NOMO-1 treated with DMSO at 0.1 percent for 48 hours (cell line): ENCODE results near the gene CFTR.

ENCODE experiments used
- DNase-seq: peaks from one replicate; lab custom pipeline; 2025; ENCODE audit not compliant: unreplicated experiment; lab: John Stamatoyannopoulos, UW

CFTR gene

DNA sequence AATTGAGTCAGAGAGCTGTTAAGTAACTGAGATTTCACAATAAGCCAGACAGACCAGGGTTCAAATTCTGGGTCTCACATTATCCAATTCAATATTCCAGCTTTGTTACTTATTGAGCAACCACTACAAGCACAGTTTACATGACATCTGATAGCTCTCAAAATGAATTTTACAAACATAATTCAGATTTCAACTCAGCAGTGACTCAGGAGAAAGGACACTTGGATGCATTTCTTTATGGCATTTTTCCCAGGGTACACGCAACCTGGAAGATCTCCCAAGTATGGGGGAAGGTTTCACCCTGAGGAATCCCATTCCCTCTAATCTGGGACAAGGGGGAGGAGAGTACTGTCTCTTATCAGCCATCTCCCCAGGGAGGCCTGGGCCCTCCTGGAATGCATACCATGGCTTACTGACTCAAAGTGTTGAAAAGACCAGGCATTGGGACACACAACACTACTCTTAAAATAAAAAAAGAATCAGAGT is 102.4 kb downstream of the CFTR start:
- DNase-seq, result no peak

GRCh38 chr7:117587931-117588330 is 108.1 kb downstream of the CFTR start:
- DNase-seq, result no peak

- DNase-seq, result no peak
These were observed 108.5 kb downstream of the CFTR start for GRCh38 chr7:117588352-117588794.

DNA sequence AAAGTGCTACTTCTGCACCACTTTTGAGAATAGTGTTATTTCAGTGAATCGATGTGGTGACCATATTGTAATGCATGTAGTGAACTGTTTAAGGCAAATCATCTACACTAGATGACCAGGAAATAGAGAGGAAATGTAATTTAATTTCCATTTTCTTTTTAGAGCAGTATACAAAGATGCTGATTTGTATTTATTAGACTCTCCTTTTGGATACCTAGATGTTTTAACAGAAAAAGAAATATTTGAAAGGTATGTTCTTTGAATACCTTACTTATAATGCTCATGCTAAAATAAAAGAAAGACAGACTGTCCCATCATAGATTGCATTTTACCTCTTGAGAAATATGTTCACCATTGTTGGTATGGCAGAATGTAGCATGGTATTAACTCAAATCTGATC is 110.4 kb downstream of the CFTR start:
- no peak for DNase-seq

DNA sequence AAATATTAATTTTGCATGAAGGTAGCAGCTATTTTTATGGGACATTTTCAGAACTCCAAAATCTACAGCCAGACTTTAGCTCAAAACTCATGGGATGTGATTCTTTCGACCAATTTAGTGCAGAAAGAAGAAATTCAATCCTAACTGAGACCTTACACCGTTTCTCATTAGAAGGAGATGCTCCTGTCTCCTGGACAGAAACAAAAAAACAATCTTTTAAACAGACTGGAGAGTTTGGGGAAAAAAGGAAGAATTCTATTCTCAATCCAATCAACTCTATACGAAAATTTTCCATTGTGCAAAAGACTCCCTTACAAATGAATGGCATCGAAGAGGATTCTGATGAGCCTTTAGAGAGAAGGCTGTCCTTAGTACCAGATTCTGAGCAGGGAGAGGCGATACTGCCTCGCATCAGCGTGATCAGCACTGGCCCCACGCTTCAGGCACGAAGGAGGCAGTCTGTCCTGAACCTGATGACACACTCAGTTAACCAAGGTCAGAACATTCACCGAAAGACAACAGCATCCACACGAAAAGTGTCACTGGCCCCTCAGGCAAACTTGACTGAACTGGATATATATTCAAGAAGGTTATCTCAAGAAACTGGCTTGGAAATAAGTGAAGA is 112.3 kb downstream of the CFTR start:
- DNase-seq, result no peak

DNA sequence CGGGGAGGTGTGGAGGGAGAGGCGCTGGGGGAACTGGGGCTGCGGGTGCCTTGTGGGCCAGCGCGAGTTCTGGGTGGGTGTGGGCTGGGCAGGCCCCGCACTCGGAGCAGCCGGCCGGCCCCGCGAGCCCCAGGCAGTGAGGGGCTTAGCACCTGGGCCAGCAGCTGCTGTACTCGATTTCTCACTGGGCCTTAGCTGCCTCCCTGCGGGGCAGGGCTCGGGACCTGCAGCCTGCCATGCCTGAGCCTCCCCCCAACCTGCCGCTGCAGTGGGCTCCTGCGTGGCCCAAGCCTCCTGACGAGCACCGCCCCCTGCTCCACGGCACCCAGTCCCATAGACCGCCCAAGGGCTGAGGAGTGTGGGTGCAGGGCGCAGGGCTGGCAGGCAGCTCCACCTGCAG is 116.3 kb downstream of the CFTR start:
- no peak for DNase-seq

DNA sequence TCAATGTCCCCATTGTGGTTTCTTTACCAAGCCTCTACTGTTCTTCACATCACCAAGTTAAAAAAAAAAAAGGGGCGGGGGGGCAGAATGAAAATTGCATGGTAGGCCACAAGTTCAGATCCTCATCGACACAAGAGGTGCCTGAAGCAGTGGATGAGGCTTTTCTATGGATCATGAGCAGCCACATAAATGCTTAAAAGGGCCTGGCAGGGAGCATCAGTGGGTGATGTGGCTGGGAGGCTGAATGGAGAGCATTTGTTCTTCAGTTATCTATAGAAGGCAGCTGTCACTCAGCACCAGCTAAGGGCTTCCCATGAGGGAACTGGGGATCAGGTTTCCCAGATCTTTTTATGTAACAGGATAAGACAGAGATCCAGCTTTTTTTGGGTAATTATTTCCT is 117.9 kb downstream of the CFTR start:
- no peak for DNase-seq

DNA sequence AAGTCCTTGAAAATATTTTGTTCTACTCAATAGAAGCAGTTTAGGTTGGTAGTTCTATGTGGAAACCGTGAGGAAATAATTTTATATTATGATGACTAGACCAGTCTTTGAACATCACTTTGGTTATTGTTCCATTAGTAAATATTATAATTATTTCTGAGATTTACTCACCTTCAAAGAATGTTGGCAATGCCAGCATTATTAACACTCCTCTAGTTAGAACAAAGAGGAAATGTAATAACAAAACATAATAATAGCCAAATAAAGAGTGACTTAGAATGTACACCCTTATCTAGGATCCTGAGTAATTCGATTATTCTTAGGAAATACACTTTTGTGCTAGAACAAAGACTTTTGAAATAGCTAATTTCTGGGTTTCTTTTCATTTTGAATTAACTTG is 121.1 kb downstream of the CFTR start:
- DNase-seq, result no peak

GRCh38 chr7:117603627-117604026 is 123.8 kb downstream of the CFTR start:
- DNase-seq, result no peak

- DNase-seq, result no peak
These were observed 125.9 kb downstream of the CFTR start for GRCh38 chr7:117605712-117606111.

DNA sequence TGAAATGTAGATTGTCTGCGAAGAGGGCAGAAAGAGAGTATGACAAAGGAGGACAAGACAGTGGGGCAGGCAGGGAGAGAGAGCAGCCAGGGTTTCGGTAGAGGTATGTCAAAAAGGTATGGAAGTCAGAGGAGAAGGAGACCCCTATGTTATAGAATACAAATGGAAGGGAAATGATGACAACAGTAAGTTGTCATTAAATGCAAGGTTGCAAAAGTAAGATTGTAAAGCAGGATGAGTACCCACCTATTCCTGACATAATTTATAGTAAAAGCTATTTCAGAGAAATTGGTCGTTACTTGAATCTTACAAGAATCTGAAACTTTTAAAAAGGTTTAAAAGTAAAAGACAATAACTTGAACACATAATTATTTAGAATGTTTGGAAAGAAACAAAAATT is 126.3 kb downstream of the CFTR start:
- no peak for DNase-seq

GRCh38 chr7:117610396-117610795 is 130.6 kb downstream of the CFTR start:
- DNase-seq, result no peak

DNA sequence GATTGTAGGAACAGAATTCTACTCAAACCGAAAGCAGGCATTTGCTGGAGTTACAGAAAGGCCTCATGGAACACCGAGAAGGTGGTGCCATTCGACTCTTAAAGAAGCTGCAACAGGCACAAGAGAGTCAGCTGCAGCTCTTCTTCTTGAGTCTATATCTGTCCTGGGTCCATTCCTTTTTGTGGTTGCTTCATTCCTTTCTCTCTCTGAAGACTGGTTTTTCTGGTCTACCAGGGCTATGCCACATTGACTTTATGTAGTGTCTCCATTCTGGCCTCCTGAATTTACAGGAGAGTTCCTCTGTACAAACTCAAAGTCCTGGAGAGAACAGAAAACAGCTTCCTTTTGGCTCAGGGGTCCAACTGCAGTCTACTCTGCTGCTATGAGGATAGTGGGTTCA is 132.8 kb downstream of the CFTR start:
- DNase-seq, result no peak

- no peak for DNase-seq
These were observed 136.9 kb downstream of the CFTR start for GRCh38 chr7:117616694-117617093.

DNA sequence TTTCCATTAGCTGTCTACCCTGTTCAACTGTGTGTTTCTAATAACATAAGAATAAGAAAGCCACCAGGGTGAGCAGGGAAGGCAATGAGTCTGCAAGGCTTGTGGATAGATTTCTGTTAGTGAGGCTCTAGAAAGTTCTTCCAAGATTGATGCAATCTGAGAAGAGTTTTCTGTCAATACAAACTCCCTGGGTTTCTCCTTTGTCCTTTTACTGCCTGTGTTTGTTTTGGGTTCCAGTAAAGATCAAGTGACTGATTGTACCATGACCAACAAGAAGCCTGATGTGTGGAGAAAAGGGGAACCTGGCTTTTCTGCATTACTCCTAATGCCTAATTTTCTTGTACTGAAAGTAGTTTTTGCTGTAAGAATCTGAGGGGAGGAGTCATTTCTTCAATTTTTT is 139.9 kb downstream of the CFTR start:
- DNase-seq, result no peak

DNA sequence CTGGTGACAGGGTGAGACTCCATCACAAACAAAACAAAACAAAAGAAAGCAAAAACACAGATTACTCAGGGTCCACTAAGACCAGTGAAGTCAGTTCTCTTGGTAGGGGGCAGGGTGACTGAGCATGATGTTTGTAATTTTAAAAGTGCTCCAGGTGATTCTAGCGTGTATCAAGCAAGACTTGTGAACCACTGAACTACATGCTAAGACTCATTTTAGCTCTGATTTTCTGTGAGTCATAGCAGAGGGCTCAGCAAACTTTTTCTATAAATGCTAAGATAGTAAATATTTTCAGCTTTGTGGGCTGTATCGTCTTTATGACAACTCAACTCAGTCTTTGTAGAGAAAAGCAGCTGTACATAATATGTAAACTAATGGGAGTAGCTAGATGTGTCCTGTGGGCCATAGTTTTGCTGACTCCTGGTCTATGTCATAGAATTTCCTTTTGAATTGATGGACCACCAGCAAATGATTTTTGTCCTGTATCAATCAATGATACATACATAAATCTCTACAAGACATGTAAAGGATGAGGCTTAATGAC is 141.3 kb downstream of the CFTR start:
- DNase-seq, result no peak

DNA sequence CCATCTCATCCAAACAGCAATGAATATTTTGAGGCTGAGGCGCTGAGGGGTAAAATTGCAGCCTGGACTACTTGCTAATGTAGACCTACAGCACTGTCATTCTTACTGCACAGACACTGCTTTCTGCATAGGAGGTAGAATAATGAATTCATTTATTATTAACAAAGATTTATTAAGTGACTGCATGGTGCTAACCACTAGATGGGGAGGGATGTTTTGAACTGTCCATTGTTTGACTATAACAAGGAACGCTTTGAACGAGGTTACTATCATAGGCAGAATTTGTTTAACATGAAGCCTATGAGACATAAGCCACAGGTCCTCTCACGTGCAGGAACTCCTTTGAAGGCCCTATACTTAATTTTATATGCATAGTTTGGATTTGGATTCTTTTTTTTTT is 143.8 kb downstream of the CFTR start:
- no peak for DNase-seq

DNA sequence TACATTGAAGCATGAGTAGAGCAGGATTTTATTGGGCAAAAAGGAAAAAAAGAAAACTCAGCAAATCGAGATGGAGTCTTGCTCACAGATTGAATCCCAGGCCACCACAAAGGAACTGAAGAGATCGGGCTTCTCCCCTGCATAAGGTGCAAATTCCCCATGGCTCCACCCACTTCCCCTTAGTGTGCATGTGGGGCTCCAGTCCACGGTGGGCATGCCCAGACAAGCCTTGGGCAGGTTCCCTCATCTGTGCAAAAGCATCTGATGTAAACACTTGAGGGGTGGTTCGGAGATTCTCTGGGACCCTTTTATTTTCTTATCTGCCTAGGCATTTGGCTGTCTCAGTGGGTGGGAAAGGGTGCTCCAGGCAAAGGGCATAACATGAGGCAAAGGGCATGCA is 150.7 kb downstream of the CFTR start:
- no peak for DNase-seq

DNA sequence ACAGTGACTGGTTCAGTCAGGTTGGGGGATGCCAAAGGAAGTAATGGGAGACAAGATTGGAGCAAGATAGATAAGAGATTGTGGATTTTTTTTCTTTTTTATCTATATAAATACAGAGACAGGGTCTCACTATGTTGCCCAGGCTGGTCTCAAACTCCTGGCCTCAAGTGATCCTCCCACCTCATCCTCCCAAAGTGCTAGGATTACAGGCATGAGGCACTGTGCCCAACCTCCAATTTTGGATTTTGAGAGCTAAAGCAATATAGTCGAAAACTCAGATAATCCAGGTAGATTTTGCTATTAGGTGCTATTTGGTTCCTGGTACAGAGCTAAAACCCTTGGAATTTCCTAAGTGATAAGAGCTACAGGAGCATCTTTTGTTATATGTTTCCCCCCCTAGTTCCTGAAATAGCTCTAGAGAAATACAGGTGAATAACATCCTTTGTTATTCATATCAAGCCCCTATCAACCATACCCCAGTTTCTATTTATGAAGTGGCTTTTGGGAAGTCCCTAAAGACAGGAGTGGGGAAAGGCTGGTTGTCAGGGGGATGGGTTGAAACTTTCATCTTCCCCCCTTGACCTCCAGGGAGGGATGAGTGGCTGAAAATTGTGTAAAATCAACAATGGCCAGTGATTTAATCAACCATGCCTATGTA is 151.2 kb downstream of the CFTR start:
- DNase-seq, result no peak

DNA sequence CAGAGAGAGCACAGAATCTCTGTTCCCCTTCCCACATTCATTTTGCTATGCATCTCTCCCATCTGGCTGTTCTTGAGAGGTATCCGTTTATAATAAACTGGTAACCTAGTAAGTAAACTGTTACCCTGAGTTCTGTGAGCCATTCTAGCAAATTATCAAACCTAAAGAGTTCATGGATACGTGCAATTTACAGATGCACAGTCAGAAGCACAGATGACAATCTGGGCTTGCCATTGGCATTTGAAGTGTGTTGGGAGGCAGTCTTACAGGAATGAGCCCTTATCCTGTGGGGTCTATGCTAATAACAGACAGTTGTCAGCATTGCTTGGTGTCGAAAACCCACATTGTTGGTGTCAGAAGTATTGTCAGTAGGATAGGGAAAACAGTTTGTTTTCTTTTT is 151.8 kb downstream of the CFTR start:
- DNase-seq, result no peak

- no peak for DNase-seq
These were observed 158.1 kb downstream of the CFTR start for GRCh38 chr7:117637937-117638336.

DNA sequence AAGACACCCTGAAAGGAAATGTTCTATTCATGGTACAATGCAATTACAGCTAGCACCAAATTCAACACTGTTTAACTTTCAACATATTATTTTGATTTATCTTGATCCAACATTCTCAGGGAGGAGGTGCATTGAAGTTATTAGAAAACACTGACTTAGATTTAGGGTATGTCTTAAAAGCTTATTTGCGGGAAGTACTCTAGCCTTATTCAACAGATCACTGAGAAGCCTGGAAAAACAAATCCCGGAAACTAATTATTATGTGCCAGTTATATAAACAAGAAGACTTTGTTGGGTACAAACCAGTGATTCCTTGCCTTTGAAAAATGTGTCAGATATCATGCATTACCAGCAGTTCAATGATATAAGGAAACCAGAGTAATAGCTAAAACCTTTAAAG is 160.1 kb downstream of the CFTR start:
- DNase-seq, result no peak

- DNase-seq, result no peak
These were observed 160.6 kb downstream of the CFTR start for GRCh38 chr7:117640465-117640864.
